Measurements from ENCODE around the gene NTN1.
"Not testable (repeated sequence)": the region's sequence is repeated elsewhere in the genome, so short reads cannot be mapped to it uniquely, and the experiment has no call there.

The NTN1 gene

GRCh38 chr17:9251273-9251672 lies 230.0 kb downstream of the NTN1 start:
- no peak overlapping the region for H3K4me3 ChIP-seq (ENCODE audit: low read depth, low read length)
- no peak for DNase-seq (ENCODE audit: low read depth)

- no peak overlapping the region for H3K4me3 ChIP-seq (ENCODE audit: low read depth, low read length)
- DNase-seq (ENCODE audit: low read depth), result no peak
Observed at GRCh38 chr17:9253308-9253707, 232.0 kb downstream of the NTN1 start.

- DNase-seq (ENCODE audit: low read depth), result no peak
- no peak overlapping the region for H3K4me3 ChIP-seq (ENCODE audit: low read depth, low read length)
Observed at GRCh38 chr17:9254841-9255240, 233.5 kb downstream of the NTN1 start.

GRCh38 chr17:9255833-9256232 lies 234.5 kb downstream of the NTN1 start:
- DNase-seq (ENCODE audit: low read depth), result no peak
- H3K4me3 ChIP-seq (ENCODE audit: low read depth, low read length), result no peak overlapping the region

GRCh38 chr17:9256361-9256750 lies 235.0 kb downstream of the NTN1 start:
- no peak for DNase-seq (ENCODE audit: low read depth)
- H3K4me3 ChIP-seq (ENCODE audit: low read depth, low read length), result no peak overlapping the region

- no peak overlapping the region for H3K4me3 ChIP-seq (ENCODE audit: low read depth, low read length)
- no peak for DNase-seq (ENCODE audit: low read depth)
Observed at GRCh38 chr17:9256751-9257629, 235.7 kb downstream of the NTN1 start.

- not testable (repeated sequence) for DNase-seq (ENCODE audit: low read depth); H3K4me3 ChIP-seq (ENCODE audit: low read depth, low read length)
Observed at GRCh38 chr17:9257630-9257965, 236.3 kb downstream of the NTN1 start.

GRCh38 chr17:9258115-9259015 lies 237.1 kb downstream of the NTN1 start:
- H3K4me3 ChIP-seq (ENCODE audit: low read depth, low read length), result no peak overlapping the region
- DNase-seq (ENCODE audit: low read depth), result no peak

GRCh38 chr17:9259419-9259818 lies 238.1 kb downstream of the NTN1 start:
- DNase-seq (ENCODE audit: low read depth), result no peak
- no peak overlapping the region for H3K4me3 ChIP-seq (ENCODE audit: low read depth, low read length)

GRCh38 chr17:9261081-9262012 lies 240.0 kb downstream of the NTN1 start:
- no peak for DNase-seq (ENCODE audit: low read depth)
- no peak overlapping the region for H3K4me3 ChIP-seq (ENCODE audit: low read depth, low read length)

- H3K4me3 ChIP-seq (ENCODE audit: low read depth, low read length), result no peak overlapping the region
- no peak for DNase-seq (ENCODE audit: low read depth)
Observed at GRCh38 chr17:9266031-9266680, 244.8 kb downstream of the NTN1 start.

- H3K4me3 ChIP-seq (ENCODE audit: low read depth, low read length), result no peak overlapping the region
- no peak for DNase-seq (ENCODE audit: low read depth)
Observed at GRCh38 chr17:9266697-9267117, 245.4 kb downstream of the NTN1 start.

- DNase-seq (ENCODE audit: low read depth), result no peak
- H3K4me3 ChIP-seq (ENCODE audit: low read depth, low read length), result no peak overlapping the region
Observed at GRCh38 chr17:9268546-9268945, 247.2 kb downstream of the NTN1 start.

GRCh38 chr17:9269350-9270035 lies 248.2 kb downstream of the NTN1 start:
- no peak for DNase-seq (ENCODE audit: low read depth)
- H3K4me3 ChIP-seq (ENCODE audit: low read depth, low read length), result no peak overlapping the region

GRCh38 chr17:9270921-9271320 lies 249.6 kb downstream of the NTN1 start:
- no peak overlapping the region for H3K4me3 ChIP-seq (ENCODE audit: low read depth, low read length)
- DNase-seq (ENCODE audit: low read depth), result no peak

GRCh38 chr17:9271989-9272388 lies 250.7 kb downstream of the NTN1 start:
- no peak overlapping the region for H3K4me3 ChIP-seq (ENCODE audit: low read depth, low read length)
- DNase-seq (ENCODE audit: low read depth), result no peak

GRCh38 chr17:9272501-9273200 lies 251.3 kb downstream of the NTN1 start:
- DNase-seq (ENCODE audit: low read depth), result no peak
- no peak overlapping the region for H3K4me3 ChIP-seq (ENCODE audit: low read depth, low read length)

Data from skeletal muscle cell (primary cell).